ENCODE results near the gene PITX2. TPM values are rescaled to one million over a fixed set of nuclear protein-coding genes. Genes with fewer than 3 reads are reported as not detected.

Gene PITX2
- not detected in 2 replicates for total RNA-seq

DNA sequence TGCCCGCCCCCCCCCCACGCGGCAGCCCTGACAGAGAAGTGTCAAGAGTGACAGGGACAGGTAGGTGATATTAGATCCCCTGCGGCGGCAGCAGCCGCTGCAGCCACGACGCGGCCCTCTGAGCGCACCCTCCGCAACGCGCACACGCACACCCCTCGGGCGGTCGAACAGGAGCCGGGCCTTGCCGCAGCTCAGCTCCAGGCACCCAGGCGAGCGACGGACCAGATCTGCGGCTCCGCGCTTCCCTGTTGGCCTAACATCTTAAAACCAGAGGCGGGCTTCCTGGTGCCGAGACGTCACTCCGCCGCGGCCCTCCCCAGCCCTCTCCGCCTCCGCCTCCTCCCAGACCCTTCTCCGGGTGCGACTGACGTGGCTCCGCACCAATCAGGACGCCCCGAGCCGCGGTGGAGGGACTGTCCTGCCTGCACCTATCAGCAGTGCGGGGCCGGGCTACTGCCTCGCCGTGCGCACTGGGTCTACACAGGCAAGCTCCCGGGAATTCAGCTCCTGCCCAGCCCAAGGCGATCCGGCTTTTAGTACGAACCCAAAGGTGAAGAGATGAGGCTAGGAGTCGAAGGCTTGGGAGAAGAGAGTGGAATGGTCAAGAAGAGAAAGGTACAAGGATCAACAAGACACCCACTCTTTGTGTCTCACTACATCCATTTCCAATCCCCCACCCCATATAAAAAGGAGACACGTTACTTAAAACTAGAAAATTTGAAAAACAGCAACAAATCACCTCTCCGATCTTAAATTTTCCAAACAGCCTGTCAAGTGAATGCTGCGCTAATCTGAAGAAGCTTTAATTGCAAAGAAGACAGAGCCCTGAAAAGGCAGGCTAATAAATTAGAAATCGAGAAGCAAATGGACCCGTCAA, at the start of gene PITX2:
Gene PITX2, minus strand, starts transcription at position 237 of the 877 bp plus-strand sequence. CDS start 617 bp downstream, outside the sequence.

Other genes starting within 250 kb of the PITX2 start
- gene ENPEP, start 146.9 kb downstream of the PITX2 start, total RNA-seq, result under 0.01 and 2.3 TPM in 2 replicates